SK-N-MC (cell line): Measurements from ENCODE around the gene AOPEP.

Experiments
- DNase-seq: peaks from one replicate; pipeline ENCODE4 v3.0.0-alpha.2; 2011; ENCODE audit warnings: low read depth, low spot score
- H3K27ac ChIP-seq: fragments of 200-600 bp; sonication (generic); 2 replicates; pipeline ENCODE4 v1.5.1; 2016; ENCODE audit warnings: mixed run types
- H3K36me3 ChIP-seq: fragments of 200-600 bp; sonication (generic); 2 replicates; pipeline ENCODE4 v1.6.1; 2017; ENCODE audit warnings: antibody characterized with exemption, low read length, mixed read lengths; ENCODE audit not compliant: insufficient read depth
- H3K4me3 ChIP-seq: fragments of 200-600 bp; sonication (generic); 2 replicates; pipeline ENCODE4 v1.5.1; 2016
- H3K9ac ChIP-seq: fragments of 200-600 bp; sonication (generic); 2 replicates; pipeline ENCODE4 v1.8.0; 2017; ENCODE audit warnings: mixed run types, mixed read lengths; ENCODE audit not compliant: insufficient read length
- H3K9me3 ChIP-seq: fragments of 200-600 bp; sonication (generic); 2 replicates; pipeline ENCODE4 v1.6.1; 2017; ENCODE audit warnings: low read depth, mild to moderate bottlenecking, antibody characterized with exemption, low read length, moderate library complexity, mixed read lengths
- EZH2 ChIP-seq: fragments of 200-600 bp; sonication (generic); IDR thresholded peaks from one replicate; pipeline ENCODE4 v1.6.1; 2017; ENCODE audit warnings: antibody characterized with exemption
- FOXP2 ChIP-seq: optimal IDR thresholded peaks from 2 replicates; pipeline ENCODE3; 2011; ENCODE audit warnings: mild to moderate bottlenecking, moderate library complexity; ENCODE audit not compliant: insufficient read depth; ENCODE audit errors: extremely low read length, control extremely low read depth
- POLR2AphosphoS5 ChIP-seq: IDR thresholded peaks from 2 replicates; pipeline ENCODE4 v1.6.1; 2012; ENCODE audit warnings: mild to moderate bottlenecking, low read depth, low read length, borderline replicate concordance

The AOPEP gene

DNA sequence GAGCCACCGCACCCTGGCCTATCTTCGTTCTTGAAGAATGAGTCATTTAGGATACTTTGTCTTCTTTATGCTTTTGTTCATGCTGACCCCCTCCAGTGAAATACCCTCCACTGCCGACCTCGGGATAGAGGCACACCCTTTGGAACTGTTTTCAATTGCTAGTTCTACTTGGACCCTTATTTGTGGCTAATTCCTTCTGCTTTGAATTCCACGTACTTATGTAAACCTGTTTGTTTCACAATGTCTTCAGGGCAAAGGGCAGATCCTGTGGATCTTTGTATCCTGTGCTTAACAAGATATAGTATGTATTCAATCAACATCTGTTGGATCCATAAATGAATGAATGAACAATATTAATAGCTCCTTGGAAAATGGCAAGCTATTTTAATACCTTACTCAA is 19.6 kb upstream of the AOPEP start:
- H3K4me3 ChIP-seq = no peak overlapping the region
- no peak for TF ChIP-seq FOXP2
- no peak for TF ChIP-seq POLR2AphosphoS5
- TF ChIP-seq EZH2 = no peak
- no peak for DNase-seq

DNA sequence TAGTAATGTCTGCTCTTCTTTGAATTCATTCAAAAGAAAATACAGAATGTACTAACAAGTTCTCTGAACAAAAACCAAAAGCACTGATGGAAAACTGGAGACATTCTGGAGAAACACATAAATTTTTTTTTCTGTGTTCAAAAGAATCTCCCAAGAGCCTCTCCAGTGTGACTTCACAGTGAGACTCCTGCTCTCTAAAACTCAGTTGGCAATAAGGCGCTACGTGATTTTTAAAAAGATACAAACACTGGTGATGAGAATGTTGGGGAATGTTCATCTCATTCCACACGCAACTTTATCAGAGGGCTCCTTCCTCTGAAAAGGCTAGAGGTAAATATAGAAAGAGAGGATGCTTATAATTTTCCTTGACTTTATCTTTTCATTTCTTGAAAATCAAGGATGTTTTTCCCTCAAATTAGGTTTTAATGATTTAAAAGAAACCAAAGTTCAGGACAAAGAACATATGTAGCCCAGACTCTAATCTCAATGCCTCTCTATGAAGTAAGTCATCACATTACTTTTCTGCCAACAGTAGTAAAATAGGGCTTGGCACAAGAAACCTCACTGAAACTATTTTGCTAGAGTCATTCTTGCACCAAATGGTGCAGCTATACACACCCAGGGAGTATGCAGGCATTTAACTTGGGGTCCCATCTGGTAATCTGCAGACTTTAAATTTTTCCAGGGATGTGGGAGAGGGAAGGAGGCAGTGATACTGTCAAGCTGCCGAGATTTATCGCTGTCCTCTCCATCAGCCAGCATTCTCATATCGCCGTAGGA is 12.9 kb upstream of the AOPEP start:
- Histone ChIP-seq H3K36me3 (no peaks in the 10 kb centered on the region), H3K27ac (no peak overlapping the region), H3K9ac (no peak overlapping the region), H3K4me3 (no peak overlapping the region), H3K9me3 (no peaks in the 10 kb centered on the region)
- DNase-seq = no peak
- TF ChIP-seq EZH2 (no peak), POLR2AphosphoS5 (no peak), FOXP2 (no peak)

More for the DNA sequence above, 19.6 kb upstream of the AOPEP start:
- H3K9ac ChIP-seq = no peak overlapping the region
- no peak overlapping the region for H3K27ac ChIP-seq
- no peaks in the 10 kb centered on the region for H3K36me3 ChIP-seq
- no peaks in the 10 kb centered on the region for H3K9me3 ChIP-seq

DNA sequence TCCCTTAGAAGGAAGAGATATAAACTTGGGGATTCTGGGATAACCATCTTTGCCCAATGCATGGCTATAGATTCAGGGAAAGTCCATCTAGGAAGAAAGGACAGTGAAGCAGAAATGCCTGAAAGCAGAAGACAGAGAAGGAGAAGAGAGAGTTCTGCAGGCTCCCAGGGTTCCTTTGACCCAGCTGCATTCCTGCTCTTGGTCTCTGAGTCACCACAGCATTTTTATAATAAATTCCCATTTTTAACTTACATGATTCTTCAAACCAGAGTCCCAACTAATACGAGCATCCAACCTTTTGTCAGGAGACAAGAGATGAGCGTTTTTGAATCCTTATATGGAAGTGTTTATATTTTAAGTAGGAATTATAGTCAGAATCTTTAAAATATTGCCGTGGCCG is 12.0 kb upstream of the AOPEP start:
- no peak for DNase-seq
- no peak for TF ChIP-seq FOXP2
- Histone ChIP-seq H3K36me3 (no peaks in the 10 kb centered on the region), H3K27ac (no peak overlapping the region), H3K4me3 (no peak overlapping the region), H3K9me3 (no peaks in the 10 kb centered on the region), H3K9ac (no peak overlapping the region)

DNA sequence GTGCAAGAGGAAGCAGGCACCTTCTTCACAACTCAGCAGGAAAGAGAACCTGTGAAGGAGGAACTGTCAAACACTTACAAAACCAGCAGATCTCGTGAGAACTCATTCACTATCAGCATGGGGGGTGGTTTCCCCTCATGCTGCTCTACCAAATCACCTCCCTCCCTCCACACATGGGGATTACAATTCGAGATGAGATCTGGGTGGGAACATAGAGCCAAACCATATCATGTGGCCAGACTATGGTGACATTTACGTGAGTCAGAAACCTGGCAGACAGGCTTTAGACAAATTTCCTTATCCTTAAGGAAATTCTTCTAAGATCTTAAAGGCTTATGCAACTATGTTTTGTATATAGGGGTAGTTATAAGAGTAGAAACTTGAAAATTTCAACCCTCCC is 8.7 kb upstream of the AOPEP start:
- no peak overlapping the region for H3K9ac ChIP-seq
- TF ChIP-seq FOXP2 (no peak), POLR2AphosphoS5 (no peak), EZH2 (no peak)
- no peaks in the 10 kb centered on the region for H3K36me3 ChIP-seq
- DNase-seq = no peak
- H3K4me3 ChIP-seq = no peak overlapping the region
- no peaks in the 10 kb centered on the region for H3K9me3 ChIP-seq
- no peak overlapping the region for H3K27ac ChIP-seq

DNA sequence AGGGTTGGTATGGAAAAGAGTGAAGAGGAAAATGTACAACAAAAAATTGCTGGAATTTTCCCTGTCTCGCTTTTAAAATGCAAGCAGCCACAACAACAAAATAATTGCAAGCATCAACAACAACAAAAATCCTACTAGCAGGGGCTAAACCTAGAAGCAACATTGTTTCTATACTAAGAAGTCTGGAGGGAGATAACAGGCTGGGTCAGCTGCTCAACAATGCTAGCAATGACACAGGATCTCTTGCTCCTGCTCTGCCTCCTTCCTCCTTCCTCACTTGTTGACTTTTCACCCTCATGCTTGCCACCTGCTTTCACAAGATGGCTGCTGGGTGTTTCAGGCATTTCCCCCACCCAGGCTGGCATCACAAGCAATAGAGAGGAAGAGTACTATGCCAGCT is 7.6 kb upstream of the AOPEP start:
- no peak overlapping the region for H3K4me3 ChIP-seq
- no peak overlapping the region for H3K9ac ChIP-seq
- DNase-seq = no peak
- H3K36me3 ChIP-seq = no peaks in the 10 kb centered on the region
- no peak for TF ChIP-seq FOXP2
- TF ChIP-seq POLR2AphosphoS5 = no peak
- TF ChIP-seq EZH2 = no peak
- no peak overlapping the region for H3K27ac ChIP-seq
- H3K9me3 ChIP-seq = no peaks in the 10 kb centered on the region

- DNase-seq = no peak
- no peak overlapping the region for H3K27ac ChIP-seq
Measured at GRCh38 chr9:94719878-94720277, 6.6 kb upstream of the AOPEP start.

DNA sequence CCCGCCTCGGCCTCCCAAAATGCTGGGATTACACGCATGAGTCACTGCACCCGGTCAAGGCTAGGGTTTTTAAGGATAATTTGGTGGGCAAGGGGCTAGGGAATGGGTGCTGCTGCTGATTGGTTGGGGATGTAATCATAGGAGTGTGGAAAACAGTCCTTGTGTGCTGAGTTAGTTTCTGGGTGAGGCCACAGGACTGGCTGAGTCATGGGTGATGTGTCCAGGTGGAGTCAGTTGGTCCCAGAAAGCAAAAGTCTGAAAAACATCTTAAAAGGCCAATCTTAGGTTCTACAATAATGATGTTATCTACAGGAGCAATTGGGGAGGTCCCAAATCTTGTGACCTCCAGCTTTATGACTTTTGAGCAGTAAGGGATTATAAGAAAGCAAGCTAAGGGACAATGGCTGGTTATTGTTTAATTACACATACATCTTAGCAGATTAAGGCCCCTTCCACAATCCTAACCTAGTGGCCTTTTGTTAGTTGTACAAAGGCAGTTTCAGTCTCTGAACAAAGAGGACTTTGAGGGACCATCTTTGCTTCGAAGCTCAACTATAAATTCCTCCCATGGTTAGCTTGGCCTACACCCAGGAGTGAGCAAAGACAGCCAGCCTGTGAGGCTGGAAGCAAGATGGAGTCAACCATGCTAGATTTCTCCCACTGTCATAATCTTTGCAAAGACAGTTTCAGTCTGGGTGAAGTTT is 5.5 kb upstream of the AOPEP start:
- H3K9ac ChIP-seq = no peak overlapping the region
- H3K4me3 ChIP-seq = no peak overlapping the region
- H3K36me3 ChIP-seq = no peaks in the 10 kb centered on the region
- DNase-seq = no peak
- no peak overlapping the region for H3K27ac ChIP-seq
- TF ChIP-seq FOXP2 (no peak), POLR2AphosphoS5 (no peak), EZH2 (no peak)
- H3K9me3 ChIP-seq = no peaks in the 10 kb centered on the region

More at GRCh38 chr9:94719878-94720277, 6.6 kb upstream of the AOPEP start:
- Histone ChIP-seq H3K36me3 (no peaks in the 10 kb centered on the region), H3K9me3 (no peaks in the 10 kb centered on the region), H3K9ac (no peak overlapping the region), H3K4me3 (no peak overlapping the region)
- TF ChIP-seq EZH2 (no peak), FOXP2 (no peak), POLR2AphosphoS5 (no peak)

- no peak for DNase-seq
- TF ChIP-seq EZH2 (no peak), FOXP2 (no peak), POLR2AphosphoS5 (no peak)
- Histone ChIP-seq H3K9ac (no peak overlapping the region), H3K4me3 (no peak overlapping the region), H3K9me3 (no peaks in the 10 kb centered on the region), H3K27ac (no peak overlapping the region), H3K36me3 (no peaks in the 10 kb centered on the region)
Measured at GRCh38 chr9:94721754-94722153, 4.7 kb upstream of the AOPEP start.

DNA sequence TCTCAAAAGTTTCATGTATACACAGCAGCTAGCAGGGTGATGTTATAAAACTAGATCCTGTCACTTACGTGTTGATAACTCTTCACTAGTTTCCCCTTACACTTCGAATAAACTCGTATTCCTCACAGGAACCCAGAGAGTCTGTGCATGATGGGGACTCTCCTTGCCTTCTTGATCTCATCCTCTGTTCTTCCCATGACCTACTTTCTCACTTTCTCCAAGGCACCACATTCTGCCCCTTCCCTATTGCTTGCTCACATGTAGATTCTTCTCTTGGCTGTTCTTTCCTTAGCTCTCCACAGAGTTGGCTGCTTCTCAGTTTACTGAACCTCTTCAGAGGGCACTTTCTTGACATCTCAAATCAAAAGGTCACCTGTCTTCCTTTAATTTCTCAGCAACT is 1.2 kb upstream of the AOPEP start:
- DNase-seq = no peak
- no peak overlapping the region for H3K9ac ChIP-seq
- H3K27ac ChIP-seq = no peak overlapping the region
- no peaks in the 10 kb centered on the region for H3K36me3 ChIP-seq
- no peaks in the 10 kb centered on the region for H3K9me3 ChIP-seq
- no peak overlapping the region for H3K4me3 ChIP-seq
- TF ChIP-seq FOXP2 = no peak
- TF ChIP-seq POLR2AphosphoS5 = no peak
- TF ChIP-seq EZH2 = no peak
